Measurements from ENCODE around the gene FAM241B.

DNA sequence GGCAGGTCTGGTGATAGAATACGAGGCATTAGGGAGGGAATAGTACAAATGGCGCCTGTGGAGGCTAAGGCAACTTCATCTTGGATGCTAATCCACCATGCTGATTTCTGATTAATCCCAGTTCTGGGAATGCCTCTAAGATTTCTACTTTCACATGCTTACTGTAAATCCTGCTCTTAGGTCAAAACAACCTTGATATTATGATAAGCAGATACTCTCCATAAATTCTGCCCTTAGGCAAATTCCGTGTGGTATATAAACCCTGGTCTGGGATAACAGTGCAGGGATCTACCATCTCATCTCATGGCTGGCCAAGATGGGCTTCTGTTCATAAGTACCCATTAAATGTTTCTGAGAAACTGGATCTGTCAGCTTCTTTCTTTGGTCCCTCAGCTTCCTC is 45.4 kb upstream of the FAM241B start:
- TF ChIP-seq NFYB (CRISPR knock-in tag; conservative IDR thresholded peaks at IDR 0.05; ENCODE audit: low read depth) (no peak), JUN (CRISPR knock-in tag; IDR thresholded peaks at IDR 0.05) (no peak), CBFB (CRISPR knock-in tag; IDR thresholded peaks at IDR 0.05; ENCODE audit: low read depth) (no peak), ETV6 (CRISPR knock-in tag; IDR thresholded peaks at IDR 0.05) (no peak), RELA (CRISPR knock-in tag; IDR thresholded peaks at IDR 0.05; ENCODE audit: borderline replicate concordance) (no peak), NR1H2 (CRISPR knock-in tag; IDR thresholded peaks at IDR 0.05) (no peak), NFE2L1 (CRISPR knock-in tag; IDR thresholded peaks at IDR 0.05) (no peak), NR2C2 (CRISPR knock-in tag; IDR thresholded peaks at IDR 0.05) (no peak), ZNF232 (CRISPR knock-in tag; IDR thresholded peaks at IDR 0.05) (no peak)
- TF ChIP-seq, protein P1, sequence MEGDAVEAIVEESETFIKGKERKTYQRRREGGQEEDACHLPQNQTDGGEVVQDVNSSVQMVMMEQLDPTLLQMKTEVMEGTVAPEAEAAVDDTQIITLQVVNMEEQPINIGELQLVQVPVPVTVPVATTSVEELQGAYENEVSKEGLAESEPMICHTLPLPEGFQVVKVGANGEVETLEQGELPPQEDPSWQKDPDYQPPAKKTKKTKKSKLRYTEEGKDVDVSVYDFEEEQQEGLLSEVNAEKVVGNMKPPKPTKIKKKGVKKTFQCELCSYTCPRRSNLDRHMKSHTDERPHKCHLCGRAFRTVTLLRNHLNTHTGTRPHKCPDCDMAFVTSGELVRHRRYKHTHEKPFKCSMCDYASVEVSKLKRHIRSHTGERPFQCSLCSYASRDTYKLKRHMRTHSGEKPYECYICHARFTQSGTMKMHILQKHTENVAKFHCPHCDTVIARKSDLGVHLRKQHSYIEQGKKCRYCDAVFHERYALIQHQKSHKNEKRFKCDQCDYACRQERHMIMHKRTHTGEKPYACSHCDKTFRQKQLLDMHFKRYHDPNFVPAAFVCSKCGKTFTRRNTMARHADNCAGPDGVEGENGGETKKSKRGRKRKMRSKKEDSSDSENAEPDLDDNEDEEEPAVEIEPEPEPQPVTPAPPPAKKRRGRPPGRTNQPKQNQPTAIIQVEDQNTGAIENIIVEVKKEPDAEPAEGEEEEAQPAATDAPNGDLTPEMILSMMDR (IDR thresholded peaks at IDR 0.05): no peak
- TF ChIP-seq, protein P2, sequence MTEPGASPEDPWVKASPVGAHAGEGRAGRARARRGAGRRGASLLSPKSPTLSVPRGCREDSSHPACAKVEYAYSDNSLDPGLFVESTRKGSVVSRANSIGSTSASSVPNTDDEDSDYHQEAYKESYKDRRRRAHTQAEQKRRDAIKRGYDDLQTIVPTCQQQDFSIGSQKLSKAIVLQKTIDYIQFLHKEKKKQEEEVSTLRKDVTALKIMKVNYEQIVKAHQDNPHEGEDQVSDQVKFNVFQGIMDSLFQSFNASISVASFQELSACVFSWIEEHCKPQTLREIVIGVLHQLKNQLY (CRISPR knock-in tag; IDR thresholded peaks at IDR 0.05): no peak
- TF ChIP-seq, protein P3, sequence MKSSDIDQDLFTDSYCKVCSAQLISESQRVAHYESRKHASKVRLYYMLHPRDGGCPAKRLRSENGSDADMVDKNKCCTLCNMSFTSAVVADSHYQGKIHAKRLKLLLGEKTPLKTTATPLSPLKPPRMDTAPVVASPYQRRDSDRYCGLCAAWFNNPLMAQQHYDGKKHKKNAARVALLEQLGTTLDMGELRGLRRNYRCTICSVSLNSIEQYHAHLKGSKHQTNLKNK (CRISPR knock-in tag; IDR thresholded peaks at IDR 0.05): no peak
- TF ChIP-seq, protein P4, sequence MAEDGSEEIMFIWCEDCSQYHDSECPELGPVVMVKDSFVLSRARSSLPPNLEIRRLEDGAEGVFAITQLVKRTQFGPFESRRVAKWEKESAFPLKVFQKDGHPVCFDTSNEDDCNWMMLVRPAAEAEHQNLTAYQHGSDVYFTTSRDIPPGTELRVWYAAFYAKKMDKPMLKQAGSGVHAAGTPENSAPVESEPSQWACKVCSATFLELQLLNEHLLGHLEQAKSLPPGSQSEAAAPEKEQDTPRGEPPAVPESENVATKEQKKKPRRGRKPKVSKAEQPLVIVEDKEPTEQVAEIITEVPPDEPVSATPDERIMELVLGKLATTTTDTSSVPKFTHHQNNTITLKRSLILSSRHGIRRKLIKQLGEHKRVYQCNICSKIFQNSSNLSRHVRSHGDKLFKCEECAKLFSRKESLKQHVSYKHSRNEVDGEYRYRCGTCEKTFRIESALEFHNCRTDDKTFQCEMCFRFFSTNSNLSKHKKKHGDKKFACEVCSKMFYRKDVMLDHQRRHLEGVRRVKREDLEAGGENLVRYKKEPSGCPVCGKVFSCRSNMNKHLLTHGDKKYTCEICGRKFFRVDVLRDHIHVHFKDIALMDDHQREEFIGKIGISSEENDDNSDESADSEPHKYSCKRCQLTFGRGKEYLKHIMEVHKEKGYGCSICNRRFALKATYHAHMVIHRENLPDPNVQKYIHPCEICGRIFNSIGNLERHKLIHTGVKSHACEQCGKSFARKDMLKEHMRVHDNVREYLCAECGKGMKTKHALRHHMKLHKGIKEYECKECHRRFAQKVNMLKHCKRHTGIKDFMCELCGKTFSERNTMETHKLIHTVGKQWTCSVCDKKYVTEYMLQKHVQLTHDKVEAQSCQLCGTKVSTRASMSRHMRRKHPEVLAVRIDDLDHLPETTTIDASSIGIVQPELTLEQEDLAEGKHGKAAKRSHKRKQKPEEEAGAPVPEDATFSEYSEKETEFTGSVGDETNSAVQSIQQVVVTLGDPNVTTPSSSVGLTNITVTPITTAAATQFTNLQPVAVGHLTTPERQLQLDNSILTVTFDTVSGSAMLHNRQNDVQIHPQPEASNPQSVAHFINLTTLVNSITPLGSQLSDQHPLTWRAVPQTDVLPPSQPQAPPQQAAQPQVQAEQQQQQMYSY (CRISPR knock-in tag; IDR thresholded peaks at IDR 0.05): no peak

Data from WTC11 (cell line).